Liver (tissue), 9 donors: ENCODE measurements around the gene PRPF40A. TPM values are rescaled to one million over a fixed set of nuclear protein-coding genes. Genes with fewer than 3 reads are reported as not detected.

Experiments
- DNase-seq: peaks from one replicate; pipeline ENCODE4 v3.0.0-alpha.2; 2017; ENCODE audit warnings: low spot score
- H3K27ac ChIP-seq, 2 donors: one replicate each; pipeline ENCODE4 v1.7.0; 2013; ENCODE audit warnings: inconsistent platforms in 2 of 2, low read length in 2 of 2, control low read depth in 1 of 2, low read depth in 1 of 2, mild to moderate bottlenecking in 1 of 2
- H3K27me3 ChIP-seq, 4 donors: one replicate each; pipeline versions ENCODE4 v1.6.1 to v1.7.0; 2013; ENCODE audit warnings: low read length in 3 of 4, inconsistent platforms in 1 of 4, mild to moderate bottlenecking in 1 of 4, moderate library complexity in 1 of 4; ENCODE audit not compliant: control insufficient read depth in 4 of 4, insufficient read depth in 4 of 4
- H3K36me3 ChIP-seq, 4 donors: one replicate each; pipeline versions ENCODE4 v1.6.1 to v1.7.0; 2013; ENCODE audit warnings: low read length in 3 of 4, mild to moderate bottlenecking in 3 of 4, low read depth in 1 of 4, moderate library complexity in 1 of 4; ENCODE audit not compliant: control insufficient read depth in 4 of 4, insufficient read depth in 3 of 4
- H3K4me1 ChIP-seq, 4 donors: one replicate each; pipeline versions ENCODE4 v1.6.1 to v1.7.0; 2013; ENCODE audit warnings: low read length in 3 of 4, mild to moderate bottlenecking in 3 of 4, moderate library complexity in 1 of 4; ENCODE audit not compliant: control insufficient read depth in 4 of 4, insufficient read depth in 4 of 4
- H3K4me3 ChIP-seq, 3 donors: one replicate each; pipeline versions ENCODE4 v1.6.1 to v1.7.0; 2013; ENCODE audit warnings: low read length in 3 of 3, control low read depth in 1 of 3, low read depth in 1 of 3, mild to moderate bottlenecking in 1 of 3
- H3K9ac ChIP-seq, 2 donors: one replicate each; pipeline ENCODE4 v1.7.0; 2013; ENCODE audit warnings: low read length in 2 of 2, mild to moderate bottlenecking in 2 of 2, moderate library complexity in 2 of 2, control low read depth in 1 of 2, low read depth in 1 of 2
- H3K9me3 ChIP-seq, 4 donors: one replicate each; pipeline versions ENCODE4 v1.6.1 to v1.7.0; 2013; ENCODE audit warnings: low read length in 3 of 4; ENCODE audit not compliant: control insufficient read depth in 4 of 4
- ATF3 ChIP-seq: IDR thresholded peaks from 2 replicates; pipeline ENCODE4 v1.6.1; 2016; ENCODE audit warnings: antibody characterized with exemption
- EGR1 ChIP-seq, 2 donors: IDR thresholded peaks; 2 replicates each; pipeline ENCODE4 v1.6.1; 2016 to 2018; ENCODE audit warnings: antibody characterized with exemption in 2 of 2, low read depth in 2 of 2
- FOXA1 ChIP-seq: IDR thresholded peaks from 2 replicates; pipeline ENCODE4 v1.6.1; 2016; ENCODE audit warnings: antibody characterized with exemption
- FOXA2 ChIP-seq: IDR thresholded peaks from 2 replicates; pipeline ENCODE4 v1.6.1; 2016; ENCODE audit warnings: antibody characterized with exemption
- GABPA ChIP-seq, 2 donors: IDR thresholded peaks in 1 of 2; conservative IDR thresholded peaks in 1 of 2; 2 replicates each; pipeline ENCODE4 v1.6.1; 2016; ENCODE audit warnings: antibody characterized with exemption in 2 of 2, mild to moderate bottlenecking in 1 of 2, moderate library complexity in 1 of 2
- HNF4G ChIP-seq: IDR thresholded peaks from 2 replicates; pipeline ENCODE4 v1.6.1; 2016; ENCODE audit warnings: antibody characterized with exemption
- JUND ChIP-seq, 2 donors: IDR thresholded peaks; 2 replicates each; pipeline ENCODE4 v1.6.1; 2016; ENCODE audit warnings: antibody characterized with exemption in 2 of 2
- MAX ChIP-seq: IDR thresholded peaks from 2 replicates; pipeline ENCODE4 v1.6.1; 2016; ENCODE audit warnings: antibody characterized with exemption
- NR2F2 ChIP-seq: IDR thresholded peaks from 2 replicates; pipeline ENCODE4 v1.6.1; 2016; ENCODE audit warnings: antibody characterized with exemption
- RAD21 ChIP-seq, 2 donors: IDR thresholded peaks; 2 replicates each; pipeline ENCODE4 v1.6.1; 2016; ENCODE audit warnings: antibody characterized with exemption in 2 of 2, mild to moderate bottlenecking in 2 of 2
- RXRA ChIP-seq, 2 donors: IDR thresholded peaks; 2 replicates each; pipeline ENCODE4 v1.6.1; 2017 to 2018; ENCODE audit warnings: antibody characterized with exemption in 2 of 2, mild to moderate bottlenecking in 1 of 2
- SP1 ChIP-seq: IDR thresholded peaks from 2 replicates; pipeline ENCODE4 v1.6.1; 2018; ENCODE audit warnings: antibody characterized with exemption, mild to moderate bottlenecking
- TAF1 ChIP-seq: conservative IDR thresholded peaks from 2 replicates; pipeline ENCODE4 v1.6.1; 2016; ENCODE audit warnings: antibody characterized with exemption, mild to moderate bottlenecking
- WGBS: extraction: QIAGEN DNeasy Blood & Tissue Kit; methylation state at CpG from one replicate; pipeline ENCODE4 v1.1.7; 2013; 5-methylcytosine and 5-hydroxymethylcytosine counted together
- polyA plus RNA-seq, 2 donors: library from polyadenylated mRNA; stranded (reverse) in 1 of 2; unstranded in 1 of 2; fragments of 200-250 nt in 1 of 2; fragments of >200 nt in 1 of 2; fragmentation: Nextera tagmentation in 1 of 2; extraction: Ambion mirVana in 1 of 2; gene quantifications; one replicate each; pipeline versions ENCODE4 v1.2.1 to v1.2.3, GENCODE V29; 2013 to 2015
- total RNA-seq, 2 donors: library from RNA; depleted of rRNA; stranded (reverse); fragments of >200 nt; gene quantifications; one replicate each; pipeline ENCODE4 v1.2.3, GENCODE V29; 2014
- TF ChIP-seq, protein P1 (sequence below): IDR thresholded peaks from 2 replicates; pipeline ENCODE4 v1.6.1; 2016; ENCODE audit warnings: antibody characterized with exemption, mild to moderate bottlenecking
- TF ChIP-seq, protein P2 (sequence below): IDR thresholded peaks from 2 replicates; pipeline ENCODE4 v1.6.1; 2016; ENCODE audit warnings: antibody characterized with exemption
- TF ChIP-seq, protein P3 (sequence below): fragments of 150-350 bp; IDR thresholded peaks from 2 replicates; pipeline ENCODE4 v1.5.1; 2017; ENCODE audit warnings: improper control_type of control experiment, low read depth, low read length; ENCODE audit not compliant: missing input control
- donor health status: healthy.
- donor health status: healthy.
- donor health status: healthy.
- donor health status: healthy.
- donor health status: healthy.

The PRPF40A gene
- total and polyA plus RNA-seq, 4 donors = 18.8 to 58.1 (median 53.7) TPM

- Histone ChIP-seq H3K36me3 (no peaks in the 10 kb centered on the region), H3K4me1 (no peaks in the 10 kb centered on the region)
- 89% methylated on average over 4 of the region's 4 CpGs for WGBS
These were observed 99.6 kb downstream of the PRPF40A start for GRCh38 chr2:152617456-152618192.

More at GRCh38 chr2:152617456-152618192, 99.6 kb downstream of the PRPF40A start:
- Histone ChIP-seq H3K27me3 (no peaks in the 10 kb centered on the region), H3K9me3 (no peaks in the 10 kb centered on the region), H3K9ac (no peak overlapping the region), H3K27ac (no peak overlapping the region), H3K4me3 (no peak overlapping the region)
- TF ChIP-seq NR2F2 (no peak), MAX (no peak), TAF1 (no peak), ATF3 (no peak), RXRA (IDR thresholded peaks at IDR 0.05) (no peak), GABPA (IDR thresholded peaks at IDR 0.05 in 1 of 2, conservative IDR thresholded peaks at IDR 0.05 in 1 of 2) (no peak), HNF4G (no peak), SP1 (no peak), EGR1 (IDR thresholded peaks at IDR 0.05; ENCODE audit: low read depth in 2 of 2) (no peak), FOXA1 (no peak), FOXA2 (no peak), JUND (IDR thresholded peaks at IDR 0.05) (no peak), RAD21 (IDR thresholded peaks at IDR 0.05) (no peak)
- TF ChIP-seq, protein P1, sequence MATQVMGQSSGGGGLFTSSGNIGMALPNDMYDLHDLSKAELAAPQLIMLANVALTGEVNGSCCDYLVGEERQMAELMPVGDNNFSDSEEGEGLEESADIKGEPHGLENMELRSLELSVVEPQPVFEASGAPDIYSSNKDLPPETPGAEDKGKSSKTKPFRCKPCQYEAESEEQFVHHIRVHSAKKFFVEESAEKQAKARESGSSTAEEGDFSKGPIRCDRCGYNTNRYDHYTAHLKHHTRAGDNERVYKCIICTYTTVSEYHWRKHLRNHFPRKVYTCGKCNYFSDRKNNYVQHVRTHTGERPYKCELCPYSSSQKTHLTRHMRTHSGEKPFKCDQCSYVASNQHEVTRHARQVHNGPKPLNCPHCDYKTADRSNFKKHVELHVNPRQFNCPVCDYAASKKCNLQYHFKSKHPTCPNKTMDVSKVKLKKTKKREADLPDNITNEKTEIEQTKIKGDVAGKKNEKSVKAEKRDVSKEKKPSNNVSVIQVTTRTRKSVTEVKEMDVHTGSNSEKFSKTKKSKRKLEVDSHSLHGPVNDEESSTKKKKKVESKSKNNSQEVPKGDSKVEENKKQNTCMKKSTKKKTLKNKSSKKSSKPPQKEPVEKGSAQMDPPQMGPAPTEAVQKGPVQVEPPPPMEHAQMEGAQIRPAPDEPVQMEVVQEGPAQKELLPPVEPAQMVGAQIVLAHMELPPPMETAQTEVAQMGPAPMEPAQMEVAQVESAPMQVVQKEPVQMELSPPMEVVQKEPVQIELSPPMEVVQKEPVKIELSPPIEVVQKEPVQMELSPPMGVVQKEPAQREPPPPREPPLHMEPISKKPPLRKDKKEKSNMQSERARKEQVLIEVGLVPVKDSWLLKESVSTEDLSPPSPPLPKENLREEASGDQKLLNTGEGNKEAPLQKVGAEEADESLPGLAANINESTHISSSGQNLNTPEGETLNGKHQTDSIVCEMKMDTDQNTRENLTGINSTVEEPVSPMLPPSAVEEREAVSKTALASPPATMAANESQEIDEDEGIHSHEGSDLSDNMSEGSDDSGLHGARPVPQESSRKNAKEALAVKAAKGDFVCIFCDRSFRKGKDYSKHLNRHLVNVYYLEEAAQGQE = no peak
- TF ChIP-seq, protein P2, sequence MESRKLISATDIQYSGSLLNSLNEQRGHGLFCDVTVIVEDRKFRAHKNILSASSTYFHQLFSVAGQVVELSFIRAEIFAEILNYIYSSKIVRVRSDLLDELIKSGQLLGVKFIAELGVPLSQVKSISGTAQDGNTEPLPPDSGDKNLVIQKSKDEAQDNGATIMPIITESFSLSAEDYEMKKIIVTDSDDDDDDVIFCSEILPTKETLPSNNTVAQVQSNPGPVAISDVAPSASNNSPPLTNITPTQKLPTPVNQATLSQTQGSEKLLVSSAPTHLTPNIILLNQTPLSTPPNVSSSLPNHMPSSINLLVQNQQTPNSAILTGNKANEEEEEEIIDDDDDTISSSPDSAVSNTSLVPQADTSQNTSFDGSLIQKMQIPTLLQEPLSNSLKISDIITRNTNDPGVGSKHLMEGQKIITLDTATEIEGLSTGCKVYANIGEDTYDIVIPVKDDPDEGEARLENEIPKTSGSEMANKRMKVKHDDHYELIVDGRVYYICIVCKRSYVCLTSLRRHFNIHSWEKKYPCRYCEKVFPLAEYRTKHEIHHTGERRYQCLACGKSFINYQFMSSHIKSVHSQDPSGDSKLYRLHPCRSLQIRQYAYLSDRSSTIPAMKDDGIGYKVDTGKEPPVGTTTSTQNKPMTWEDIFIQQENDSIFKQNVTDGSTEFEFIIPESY = no peak
- TF ChIP-seq, protein P3, sequence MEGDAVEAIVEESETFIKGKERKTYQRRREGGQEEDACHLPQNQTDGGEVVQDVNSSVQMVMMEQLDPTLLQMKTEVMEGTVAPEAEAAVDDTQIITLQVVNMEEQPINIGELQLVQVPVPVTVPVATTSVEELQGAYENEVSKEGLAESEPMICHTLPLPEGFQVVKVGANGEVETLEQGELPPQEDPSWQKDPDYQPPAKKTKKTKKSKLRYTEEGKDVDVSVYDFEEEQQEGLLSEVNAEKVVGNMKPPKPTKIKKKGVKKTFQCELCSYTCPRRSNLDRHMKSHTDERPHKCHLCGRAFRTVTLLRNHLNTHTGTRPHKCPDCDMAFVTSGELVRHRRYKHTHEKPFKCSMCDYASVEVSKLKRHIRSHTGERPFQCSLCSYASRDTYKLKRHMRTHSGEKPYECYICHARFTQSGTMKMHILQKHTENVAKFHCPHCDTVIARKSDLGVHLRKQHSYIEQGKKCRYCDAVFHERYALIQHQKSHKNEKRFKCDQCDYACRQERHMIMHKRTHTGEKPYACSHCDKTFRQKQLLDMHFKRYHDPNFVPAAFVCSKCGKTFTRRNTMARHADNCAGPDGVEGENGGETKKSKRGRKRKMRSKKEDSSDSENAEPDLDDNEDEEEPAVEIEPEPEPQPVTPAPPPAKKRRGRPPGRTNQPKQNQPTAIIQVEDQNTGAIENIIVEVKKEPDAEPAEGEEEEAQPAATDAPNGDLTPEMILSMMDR = no peak
- DNase-seq = no peak
